HG02588 (cell line): ENCODE measurements around the gene DAND5.

ENCODE experiments used
- ATAC-seq: cut with Tn5 transposase; IDR thresholded peaks from one replicate; pipeline ENCODE4 v1.9.1; 2021; ENCODE audit warnings: mild to moderate bottlenecking, moderate library complexity; ENCODE audit not compliant: unreplicated experiment

The DAND5 gene

DNA sequence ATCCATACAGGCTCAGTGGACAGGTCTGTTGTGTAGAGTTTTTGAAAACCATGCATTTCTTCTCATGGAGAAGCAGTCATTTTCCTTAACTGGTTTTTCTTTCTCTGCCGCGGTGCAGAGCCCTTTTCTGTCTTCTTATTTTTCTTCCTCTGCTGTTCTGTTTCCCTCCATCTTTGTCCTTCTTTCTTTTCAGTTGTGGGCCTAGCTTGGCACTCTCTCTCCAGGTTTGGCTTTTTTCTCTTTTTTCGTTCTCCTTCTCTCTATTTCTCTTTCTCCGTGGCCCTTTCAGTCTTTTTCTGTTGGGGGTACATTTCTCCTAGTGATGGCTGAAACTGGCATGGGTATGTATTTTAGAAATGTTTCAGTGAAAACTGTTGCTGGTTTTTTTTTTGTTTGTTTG is 50.0 kb downstream of the DAND5 start:
- no peak for ATAC-seq

DNA sequence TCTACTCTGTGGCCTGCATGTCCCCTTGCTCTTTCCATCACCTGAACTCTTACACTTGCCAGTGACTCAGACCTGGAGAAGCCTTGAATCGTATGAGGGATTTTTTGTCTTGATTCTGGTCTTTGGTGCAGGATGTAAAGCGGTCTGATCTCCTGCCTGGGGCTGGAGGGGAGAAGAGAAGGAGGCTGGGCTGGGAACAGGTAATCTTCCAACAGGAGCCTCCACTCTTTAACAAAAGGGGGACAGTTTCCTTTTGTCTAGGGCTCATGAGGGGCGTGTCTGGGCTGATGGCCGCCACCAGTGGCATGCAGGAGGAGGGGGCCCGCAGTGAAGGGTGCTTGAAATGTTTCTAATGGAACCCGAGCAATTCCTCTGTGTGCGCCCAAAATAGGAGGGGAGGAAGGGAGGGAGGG is 50.6 kb downstream of the DAND5 start:
- ATAC-seq, result no peak

DNA sequence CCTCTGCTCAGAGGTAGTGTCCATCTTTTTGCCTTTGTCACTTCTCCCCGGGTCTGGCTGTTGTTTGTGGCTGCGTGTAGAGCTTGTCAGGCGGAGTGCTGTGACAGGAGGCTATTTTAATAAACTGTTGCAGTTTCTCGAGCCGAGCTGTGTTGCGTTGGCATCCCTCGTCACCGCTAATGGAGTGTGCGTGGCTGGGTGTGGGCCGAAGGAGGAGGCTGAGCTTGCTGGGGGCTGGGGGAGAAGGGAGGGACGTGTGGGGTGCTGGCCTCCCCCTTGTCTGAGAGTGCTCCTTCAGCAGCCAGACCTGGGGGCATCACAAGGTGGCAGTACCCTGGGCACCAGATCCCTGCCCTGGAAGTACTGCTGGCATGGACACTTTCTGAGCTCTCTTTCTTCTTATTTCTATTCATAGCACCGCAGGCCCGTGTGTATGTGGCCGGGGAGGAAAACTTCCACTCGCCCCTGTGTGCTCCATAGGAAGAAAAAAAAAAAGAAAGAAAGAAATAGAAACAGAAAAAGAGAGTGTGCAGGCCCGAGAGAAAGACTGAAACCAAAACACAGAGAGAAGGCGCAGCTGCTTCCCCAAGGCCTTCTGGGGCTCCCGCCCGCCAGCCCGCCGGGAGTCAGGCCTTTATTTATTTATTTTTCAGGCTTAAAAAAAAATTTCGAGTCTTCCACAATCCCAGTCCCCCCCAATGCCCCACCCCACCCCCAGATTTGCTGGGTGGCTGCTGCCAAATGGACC is 52.9 kb downstream of the DAND5 start:
- ATAC-seq, result no peak

DNA sequence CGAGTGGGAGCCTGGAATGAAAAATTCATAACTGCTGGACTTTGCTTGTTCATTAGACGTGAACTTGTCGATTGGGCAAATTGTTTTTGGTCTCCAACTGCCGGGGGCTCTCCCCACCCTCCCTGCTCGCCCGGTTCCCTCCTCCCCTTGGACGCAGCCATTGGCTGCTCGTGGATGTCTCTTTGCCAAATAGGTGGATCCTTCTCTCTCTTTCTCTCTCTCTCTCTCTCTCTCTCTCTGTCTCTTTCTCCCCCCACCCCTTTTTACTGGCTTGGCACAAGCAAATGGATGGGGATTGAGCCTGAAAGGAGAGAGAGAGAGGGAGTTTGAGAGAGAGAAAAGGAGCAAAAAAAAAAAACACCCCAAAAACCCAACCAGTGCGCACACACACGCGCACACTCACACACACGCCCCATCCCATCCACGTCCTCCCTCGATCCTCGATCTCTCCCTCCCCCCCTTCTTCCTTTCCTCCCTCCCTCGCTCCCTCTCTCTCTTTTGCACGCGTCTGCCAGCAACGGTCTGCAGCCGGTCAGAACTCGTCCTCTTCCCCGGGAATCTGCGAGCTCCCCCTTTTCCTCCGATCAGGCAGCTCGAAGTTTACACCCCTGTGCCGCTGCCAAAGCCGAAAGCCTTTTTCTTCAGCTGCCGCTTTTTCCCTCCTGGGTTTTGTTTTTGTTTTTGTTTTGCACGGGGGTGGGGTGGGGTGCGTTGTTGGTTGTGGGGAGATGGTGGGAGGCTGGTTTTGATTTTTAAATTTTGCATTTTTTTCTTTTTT is 53.7 kb downstream of the DAND5 start:
- ATAC-seq, result no peak

DNA sequence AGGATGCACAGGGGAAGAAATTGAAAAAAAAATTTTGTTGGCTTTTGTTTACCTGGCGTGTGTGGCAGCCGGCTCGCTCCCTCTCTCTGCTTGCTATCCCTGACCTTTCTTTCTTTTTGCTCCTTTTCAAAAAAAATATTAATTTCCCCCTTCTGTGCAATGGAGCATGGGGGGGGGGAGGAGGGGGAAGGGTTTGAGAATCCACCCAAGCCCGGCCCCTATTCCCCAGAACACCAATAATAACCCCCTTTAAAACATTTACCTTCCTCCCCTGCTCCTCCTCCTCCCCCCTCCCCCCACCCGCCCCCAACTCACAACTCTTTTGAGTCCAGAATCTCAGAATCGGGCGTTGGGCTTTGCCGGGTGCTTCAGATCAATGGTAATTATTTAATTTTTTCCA is 54.3 kb downstream of the DAND5 start:
- ATAC-seq, result no peak
